Activated CD8-positive, alpha-beta memory T cell treated with anti-CD3 and anti-CD28 coated beads for 48 hours (primary cell): ENCODE results near the gene FLT4.
"Not testable (repeated sequence)": the region's sequence is repeated elsewhere in the genome, so short reads cannot be mapped to it uniquely, and the experiment has no call there.

Experiments
- DNase-seq, 3 experiments: peaks; one replicate each; pipeline ENCODE4 v3.0.0-alpha.2; 2020; ENCODE audit warnings: low read depth in 2 of 3, low spot score in 2 of 3

Gene FLT4

DNA sequence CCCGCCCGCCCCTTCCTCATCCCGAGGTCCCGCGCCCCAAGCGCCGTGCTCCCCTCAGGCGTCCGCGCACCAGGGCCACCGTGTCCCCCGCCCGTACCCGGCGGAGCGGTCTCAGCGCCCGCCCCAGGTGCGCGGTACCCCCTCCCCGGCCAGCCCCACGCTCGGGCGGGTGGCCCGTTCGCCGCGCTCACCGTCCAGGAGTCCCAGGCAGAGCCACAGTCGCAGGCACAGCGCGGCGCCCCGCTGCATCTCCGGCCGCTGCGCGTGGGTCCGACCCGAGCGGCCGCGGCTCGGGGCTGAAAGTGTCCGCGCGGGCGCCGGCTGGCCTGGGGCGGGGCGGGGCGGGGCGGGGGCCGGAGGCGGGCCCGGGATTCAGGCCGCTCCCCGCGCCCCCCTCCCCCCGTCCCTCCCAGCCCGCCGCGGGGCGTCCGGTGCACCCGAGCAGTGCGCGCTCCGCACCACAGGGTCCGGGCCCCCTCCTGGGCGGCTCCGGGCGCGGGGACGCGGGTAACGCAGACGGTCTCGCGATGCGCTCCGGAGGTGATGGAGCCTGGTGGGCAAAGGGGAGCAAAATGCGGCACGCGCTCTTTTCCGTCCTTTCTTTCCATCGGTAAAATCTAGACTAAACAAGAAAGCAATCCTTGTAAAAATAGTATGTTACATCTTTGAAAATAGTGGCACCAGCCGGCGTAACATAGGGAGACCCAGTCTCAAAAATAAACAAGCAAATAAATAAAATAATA, at the start of gene FLT4:
Gene FLT4, minus strand, starts transcription at position 304 of the 743 bp plus-strand sequence. Its CDS starts 55 bp downstream, at position 249.
- no peak for DNase-seq

DNA sequence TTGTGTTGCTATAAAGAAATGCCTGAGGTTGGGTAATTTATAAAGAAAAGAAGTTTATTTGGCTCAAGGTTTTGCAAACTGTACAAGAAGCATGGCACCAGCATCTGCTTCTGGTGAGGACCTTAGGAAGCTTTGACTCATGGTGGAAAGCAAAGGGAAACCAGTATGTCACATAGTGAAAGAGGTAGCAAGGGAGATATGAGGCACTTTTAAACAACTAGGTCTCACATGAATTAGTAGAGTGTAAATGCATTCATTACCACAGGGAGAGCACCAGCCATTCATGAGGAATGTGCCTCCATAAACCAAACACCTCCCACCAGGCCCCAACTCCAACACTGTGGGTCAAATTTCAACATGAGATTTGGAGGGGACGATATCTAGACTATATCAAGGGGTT, 49.6 kb upstream of the FLT4 start:
- no peak for DNase-seq

DNA sequence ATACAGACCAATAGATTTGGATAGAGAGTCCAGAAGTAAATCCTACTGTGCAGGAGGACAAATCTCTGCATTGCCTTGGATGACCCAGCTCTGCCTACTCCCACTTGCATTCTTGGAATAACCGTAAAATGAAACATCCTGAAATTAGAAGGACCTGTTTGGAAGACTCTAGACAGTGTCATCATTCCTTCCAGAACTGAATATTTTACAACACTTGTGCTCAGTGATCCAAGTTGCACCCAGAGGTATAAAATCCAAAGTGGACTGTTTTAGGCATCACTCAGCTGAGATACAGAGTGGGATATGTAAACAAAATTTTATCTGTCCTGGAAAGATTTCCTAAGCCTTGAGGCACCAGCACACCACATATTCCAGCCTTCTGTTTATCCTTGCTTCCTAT, 46.7 kb upstream of the FLT4 start:
- no peak for DNase-seq

DNA sequence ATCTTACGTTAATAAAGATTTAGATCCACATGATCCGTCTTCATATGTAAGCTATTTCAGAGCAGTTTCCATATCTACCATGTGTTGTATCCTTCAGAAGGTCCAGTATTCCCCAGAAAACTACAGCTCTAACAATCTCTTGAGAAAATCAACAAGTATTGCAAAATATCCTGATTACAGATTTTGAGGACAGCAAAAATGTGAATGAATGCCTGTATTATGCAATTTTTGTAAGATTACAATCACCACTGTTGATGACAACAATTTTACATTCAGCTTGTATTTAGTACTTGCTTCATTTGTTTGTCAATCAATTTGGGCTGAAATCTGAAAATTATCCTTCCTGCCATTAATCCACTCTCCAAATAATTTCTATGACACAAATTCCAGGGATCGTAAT, 43.0 kb upstream of the FLT4 start:
- DNase-seq, result no peak

DNA sequence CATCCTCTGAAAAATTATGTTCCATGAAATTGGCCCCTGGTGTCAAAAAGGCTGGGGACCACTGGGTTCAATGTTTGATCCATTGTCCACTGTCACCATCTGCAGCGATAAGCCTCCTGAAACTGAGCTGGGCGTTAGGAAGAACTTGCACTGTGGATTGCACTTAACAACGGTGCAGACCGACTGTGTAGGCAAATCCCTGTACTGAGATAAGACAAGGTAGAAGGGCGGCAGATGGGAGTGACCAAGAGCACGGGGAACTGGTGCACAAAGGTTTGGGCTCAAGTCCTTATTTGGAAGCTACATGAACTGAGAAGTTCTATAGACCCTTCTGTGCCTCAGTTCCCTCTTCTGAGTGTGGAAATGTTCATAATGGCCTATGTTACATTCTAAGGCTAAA, 41.6 kb upstream of the FLT4 start:
- DNase-seq, result no peak

DNA sequence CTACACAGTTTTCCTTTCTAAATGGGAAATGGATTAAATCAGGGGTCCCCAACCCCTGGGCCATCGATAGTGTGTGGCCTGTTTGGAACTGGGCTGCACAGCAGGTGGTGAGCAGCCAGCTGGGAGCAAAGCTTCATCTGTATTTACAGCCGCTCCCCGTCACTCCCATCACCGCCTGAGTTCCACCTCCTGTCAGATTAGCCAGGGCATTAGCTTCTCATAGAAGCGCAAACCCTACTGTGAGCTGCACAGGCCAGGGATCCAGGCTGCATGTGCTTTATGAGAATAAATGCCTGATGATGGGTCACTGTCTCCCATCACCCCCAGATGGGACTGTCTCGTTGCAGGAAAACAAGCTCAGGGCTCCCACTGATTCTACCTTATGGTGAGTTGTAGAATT, 41.2 kb upstream of the FLT4 start:
- DNase-seq, result no peak

DNA sequence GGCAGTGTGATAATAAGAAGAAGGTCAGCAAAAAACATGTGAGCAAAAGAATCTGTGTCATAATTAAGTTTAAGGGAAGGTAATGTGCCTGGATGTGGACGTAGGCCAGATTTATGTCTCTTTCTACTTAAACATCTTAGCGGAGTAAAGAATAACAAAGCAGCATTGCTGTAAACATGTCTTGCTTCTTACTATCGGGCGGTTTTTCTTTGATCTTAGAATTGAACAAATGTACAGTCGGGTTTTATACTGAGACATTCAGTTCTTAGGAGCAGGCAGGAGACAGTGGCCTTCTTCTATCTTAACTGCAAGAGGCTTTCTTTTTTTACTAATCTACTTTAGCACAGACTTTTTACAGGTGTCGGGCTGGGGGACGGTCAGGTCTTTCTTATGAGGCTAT, 40.4 kb upstream of the FLT4 start:
- no peak for DNase-seq

DNA sequence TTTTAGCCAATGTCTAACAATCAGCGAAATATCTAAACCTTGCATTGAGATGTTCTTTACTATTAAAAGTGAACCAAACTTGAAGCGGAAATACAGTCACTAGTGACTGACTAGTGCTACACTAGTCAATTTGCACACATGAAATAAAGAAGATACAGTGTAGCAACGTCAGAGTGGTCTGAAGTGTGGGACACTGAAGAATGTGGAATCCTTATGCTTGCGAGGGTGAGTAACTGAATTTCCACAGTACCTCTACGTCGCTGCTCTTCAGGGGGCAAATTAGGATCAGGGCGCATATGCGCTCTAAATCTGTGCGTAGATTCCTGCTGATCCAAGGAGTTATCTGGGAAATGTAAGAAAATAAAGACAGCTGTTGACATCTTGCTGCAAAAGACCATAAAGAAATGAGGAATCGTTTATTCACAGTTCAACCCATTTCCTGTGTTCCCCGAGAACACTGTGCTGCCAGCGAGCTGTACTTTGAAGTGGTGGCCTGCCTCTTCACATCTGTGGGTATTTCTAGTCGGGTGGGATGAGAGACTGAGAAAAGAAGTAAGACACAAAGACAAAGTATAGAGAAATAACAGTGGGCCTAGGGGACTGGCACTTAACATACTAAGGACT, 39.8 kb upstream of the FLT4 start:
- peak in 1 of 3 experiments; percentile 12 for DNase-seq

DNA sequence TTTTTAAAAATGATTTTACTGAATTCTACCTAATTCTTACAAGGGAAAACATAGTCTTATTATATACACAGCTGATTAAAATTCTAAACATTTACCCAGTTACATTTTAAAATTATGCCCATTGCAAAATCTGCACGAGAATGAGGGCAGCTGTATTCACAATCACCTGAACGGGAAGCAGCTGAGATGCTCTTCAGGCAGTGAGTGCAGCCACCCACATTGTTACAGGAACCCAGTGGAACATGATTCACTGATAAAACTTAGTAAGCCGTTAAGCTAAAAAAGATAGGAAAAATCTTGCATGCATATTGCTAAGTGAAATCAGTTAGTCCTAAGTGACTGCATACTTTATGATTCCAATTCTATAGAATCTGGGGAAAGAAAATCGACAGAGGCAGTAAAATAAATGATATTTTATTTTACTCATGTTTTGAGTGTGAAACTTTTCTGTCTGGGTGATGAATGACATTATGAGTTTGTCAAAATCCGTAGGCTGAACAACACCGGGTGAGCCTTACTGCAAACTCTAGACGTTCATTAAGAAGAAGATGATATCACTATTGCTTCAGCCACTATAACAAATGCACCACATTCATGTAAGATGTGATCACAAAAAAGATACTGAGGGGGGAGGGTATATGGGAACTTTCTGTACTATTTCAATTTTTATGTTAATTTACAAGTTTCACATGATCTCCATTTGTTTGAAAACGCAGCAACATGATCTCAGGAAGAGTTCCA, 39.1 kb upstream of the FLT4 start:
- no peak for DNase-seq

DNA sequence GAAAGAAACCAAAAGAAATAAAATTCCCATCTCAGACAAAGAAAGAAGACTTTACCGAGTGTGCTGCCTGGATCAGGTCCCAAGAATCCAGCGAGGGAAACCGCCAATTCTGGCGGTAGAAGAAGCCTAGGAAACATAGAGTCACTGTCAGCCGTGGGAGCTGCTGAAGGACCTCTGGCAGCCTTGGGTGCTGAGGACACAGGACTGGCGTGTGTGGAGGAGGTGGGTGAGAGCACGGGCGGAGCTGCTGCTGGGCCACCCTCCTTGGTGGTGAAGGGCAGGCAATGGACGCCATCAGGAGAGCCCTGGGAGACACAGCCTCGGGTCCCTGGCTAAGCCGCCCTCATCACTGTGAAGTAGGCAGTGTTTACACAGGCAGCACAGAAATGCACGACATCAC, 37.4 kb upstream of the FLT4 start:
- DNase-seq, result not testable (repeated sequence)

DNA sequence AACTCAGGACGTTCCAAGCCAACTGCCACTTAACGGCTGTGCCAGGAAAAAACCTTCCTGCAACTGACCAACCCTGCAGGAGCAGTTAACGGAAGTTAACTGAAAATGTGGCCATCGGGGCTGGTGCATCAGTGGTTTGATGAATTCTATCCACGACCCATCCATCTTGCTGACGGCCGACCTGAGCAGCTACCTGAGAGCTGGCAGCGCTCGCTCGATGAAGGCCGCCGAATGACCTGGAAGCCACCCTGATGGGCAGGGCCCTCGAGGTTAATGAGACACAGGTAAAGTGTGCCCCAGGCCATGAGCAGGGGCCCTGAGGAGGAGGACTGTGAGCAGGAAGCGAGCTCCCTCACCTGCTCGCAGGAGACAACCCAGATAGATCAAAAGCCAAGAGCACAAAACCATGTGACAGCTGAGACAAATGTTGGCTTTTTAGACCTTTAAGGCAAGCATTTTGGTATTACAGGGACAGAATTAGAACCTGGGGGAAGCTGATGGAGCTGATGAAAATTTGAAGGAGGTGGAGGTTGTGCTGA, 35.3 kb upstream of the FLT4 start:
- no peak for DNase-seq

DNA sequence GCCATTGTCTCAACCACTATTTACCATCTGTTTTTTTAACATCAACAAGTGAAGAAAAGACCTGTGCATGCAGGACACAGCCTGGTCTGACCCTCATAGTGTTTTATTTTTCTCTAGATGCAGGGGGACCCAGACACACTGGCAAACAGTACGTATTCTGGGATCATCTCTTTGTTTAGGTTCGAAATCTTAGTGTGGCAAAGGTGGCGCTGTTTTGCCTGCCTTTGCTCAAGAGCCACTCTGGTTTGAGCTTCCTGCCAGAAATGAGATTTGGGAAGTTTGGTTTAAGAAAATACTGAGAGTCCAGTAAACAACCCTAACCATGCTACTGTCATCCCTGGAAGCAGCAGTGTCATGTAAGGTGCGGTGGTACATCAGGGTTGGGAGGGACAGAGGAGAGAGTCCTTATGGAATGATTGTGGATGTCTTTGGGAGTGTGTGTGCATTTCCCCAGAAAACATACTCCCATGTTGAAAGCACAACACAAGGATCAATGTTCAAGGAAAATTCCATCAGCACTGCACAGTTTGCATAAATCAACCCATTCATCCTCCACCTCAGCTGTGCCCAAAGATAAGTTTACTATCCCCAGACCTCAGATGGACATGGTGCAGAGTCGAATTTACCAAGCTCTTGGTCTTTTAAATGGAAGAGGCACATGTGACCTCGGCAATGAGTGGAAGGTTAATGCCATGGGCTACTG, 34.0 kb upstream of the FLT4 start:
- DNase-seq, result no peak

DNA sequence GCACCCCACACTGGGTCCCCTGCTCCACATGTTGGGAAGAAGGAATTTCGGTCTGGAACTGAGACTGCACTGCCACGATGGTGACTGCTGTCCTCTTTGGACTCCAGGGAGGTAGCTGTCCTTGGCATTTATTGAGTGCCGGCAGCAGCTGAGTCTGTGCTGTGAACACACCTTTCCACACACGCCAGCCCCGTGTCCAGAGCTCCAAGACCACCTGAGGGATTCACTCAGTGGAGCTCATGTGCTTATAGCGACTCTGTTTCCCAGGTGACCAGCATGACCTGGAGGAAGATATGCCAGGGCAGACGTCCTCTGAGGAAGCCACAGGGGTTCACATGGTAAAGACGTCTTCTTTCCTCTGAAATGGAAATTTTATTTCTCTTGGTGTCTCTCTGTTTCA, 33.2 kb upstream of the FLT4 start:
- no peak for DNase-seq

DNA sequence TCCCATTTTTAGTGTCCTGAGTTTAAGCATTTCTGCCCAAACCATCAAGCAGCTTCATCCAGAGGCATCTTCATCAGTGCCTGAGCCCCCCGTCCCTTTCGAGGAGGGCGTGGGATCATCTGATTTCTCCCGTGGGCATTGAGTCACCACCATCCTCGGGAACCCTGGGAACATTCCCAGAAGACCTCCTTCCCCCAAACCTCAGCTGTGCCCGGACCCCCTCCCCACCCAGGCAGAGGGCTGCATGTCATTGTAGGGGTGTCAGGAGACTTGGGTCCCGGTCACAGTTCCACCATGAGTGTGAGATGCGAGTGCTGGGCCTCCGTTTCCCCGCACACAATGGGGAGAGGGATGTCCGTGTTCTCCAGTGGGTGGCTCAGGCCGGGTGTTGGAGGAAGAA, 32.6 kb upstream of the FLT4 start:
- DNase-seq, result not testable (repeated sequence)

DNA sequence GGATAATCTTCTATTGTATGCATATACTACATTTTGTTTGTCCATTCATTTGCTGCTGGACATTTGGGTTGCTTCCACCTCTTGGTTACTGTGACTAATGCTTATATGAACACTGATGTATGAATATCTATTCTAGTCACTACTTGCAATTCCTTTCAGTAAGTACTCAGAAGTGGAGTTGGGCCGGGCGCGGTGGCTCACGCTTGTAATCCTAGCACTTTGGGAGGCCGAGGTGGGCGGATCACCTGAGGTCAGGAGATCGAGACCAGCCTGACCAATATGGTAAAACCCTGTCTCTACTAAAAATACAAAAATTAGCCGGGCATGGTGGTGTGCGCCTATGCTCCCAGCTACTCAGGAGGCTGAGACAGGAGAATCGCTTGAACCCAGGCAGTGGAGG, 28.9 kb upstream of the FLT4 start:
- not testable (repeated sequence) for DNase-seq

DNA sequence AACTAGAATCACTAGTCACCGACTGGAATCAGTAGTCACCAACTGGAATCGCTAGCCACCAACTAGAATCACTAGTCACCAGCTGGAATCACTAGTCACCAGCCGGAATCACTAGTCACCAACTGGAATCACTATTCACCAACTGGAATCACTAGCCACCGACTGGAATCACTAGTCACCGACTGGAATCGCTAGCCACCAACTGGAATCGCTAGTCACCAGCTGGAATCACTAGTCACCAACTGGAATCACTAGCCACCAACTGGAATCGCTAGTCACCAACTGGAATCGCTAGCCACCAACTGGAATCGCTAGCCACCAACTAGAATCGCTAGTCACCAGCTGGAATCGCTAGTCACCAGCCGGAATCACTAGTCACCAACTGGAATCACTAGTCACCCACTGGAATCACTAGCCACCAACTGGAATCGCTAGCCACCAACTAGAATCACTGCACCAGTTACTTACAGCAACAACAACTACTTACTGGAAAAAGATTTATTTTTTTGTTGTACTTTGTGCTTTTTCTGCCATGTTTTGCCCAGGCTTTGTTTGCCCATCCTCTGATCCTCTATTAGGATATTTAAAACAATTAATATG, 25.7 kb upstream of the FLT4 start:
- DNase-seq, result no peak

DNA sequence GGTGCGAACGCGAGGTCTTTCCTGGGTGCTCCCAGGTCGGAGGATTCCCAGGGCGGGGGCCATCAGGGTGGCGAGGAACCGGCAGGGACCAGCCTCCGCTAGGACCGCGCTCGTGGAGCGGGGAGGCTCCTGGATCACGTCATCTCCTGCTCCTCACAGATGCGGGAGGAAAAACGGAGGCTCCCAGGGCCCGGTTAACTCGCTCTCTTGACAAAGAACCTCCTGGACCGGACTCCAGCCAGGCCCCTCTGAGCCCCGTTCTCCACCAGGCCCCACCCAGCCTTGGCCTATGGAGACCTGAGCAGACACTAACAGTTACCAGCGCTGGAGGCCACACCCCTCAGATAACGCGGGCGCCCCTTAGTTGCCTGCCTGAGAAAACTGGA, 24.7 kb upstream of the FLT4 start:
- not testable (repeated sequence) for DNase-seq

DNA sequence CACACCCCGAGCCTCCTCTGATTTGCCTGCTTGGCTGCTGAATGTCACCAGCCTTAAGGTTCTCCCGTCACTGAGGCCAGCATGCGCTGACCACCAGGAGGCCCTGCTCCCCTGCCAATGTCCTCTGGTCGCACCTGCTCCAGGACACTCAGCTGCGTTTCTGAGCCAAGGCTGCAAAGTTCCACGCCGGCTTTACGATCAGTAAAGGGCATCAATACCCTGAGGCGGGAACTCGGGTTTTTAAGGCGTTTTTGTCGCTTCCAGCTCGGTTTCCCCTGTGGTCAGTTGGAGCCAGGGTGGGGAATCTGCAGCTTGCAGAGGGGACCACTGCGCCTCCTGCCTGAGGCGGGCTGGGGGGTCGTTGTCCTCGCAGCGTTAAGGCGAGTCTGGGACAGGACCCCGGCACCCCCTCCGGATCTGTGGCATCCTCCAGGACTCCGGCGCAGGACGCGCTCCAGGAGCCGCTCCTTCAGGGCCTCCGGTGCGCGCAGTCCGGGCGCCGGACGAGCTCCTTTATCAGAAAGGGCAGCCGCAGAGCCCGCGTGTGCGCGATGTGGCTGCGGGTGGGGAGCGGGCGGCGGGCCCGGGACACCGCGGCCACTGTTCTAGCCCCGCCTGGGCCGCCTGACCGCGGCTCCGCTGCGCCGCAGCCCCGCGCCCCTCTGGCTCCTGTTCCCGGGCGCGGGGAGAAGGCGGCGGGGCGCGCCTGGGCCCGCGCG, 24.1 kb upstream of the FLT4 start:
- no peak for DNase-seq

DNA sequence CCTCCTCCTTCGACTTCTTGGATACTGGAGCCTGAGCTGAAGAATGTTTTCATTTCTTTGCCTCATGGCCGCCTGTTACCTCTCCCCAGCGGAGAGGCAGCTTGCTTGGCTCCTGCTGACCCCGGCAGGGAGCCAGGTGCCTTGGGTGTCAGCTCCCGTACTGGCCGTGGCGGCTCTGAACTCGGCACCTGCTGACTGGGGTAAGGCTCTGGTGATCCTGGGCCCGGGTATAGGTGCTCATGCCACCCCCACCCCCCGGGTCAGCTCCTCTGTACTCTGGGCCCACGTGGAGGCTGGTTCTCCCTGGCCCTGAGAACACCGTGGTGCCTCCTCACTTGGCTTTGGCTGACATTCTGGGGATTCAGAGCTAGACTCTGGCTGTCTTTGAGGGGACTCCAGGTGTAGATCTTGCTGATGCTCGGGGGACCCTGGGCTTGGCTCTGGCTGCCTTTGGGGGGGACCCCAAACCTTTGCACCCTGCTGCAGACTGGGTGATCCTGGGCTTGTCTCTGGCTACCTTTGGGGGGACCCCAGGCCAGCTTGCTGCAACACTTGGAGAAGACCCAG, 22.6 kb upstream of the FLT4 start:
- DNase-seq, result not testable (repeated sequence)
